Activated T-cell treated with anti-CD3 and anti-CD28 coated beads for 48 hours (primary cell): ENCODE data around the gene LMNTD2.
A peak's percentile ranks its signal among the peaks of the same experiment; 100 is the strongest.
"Not testable (repeated sequence)": the region's sequence is repeated elsewhere in the genome, so short reads cannot be mapped to it uniquely, and the experiment has no call there.

ENCODE experiments used
- DNase-seq: peaks from one replicate; pipeline ENCODE4 v3.0.0-alpha.2; 2020; ENCODE audit warnings: low read depth

Gene LMNTD2

GRCh38 chr11:586376-587316, 26.1 kb upstream of the LMNTD2 start:
- DNase-seq, result no peak

GRCh38 chr11:584287-584686, 23.7 kb upstream of the LMNTD2 start:
- DNase-seq, result no peak

- no peak for DNase-seq
Measured at GRCh38 chr11:581752-582151, 21.2 kb upstream of the LMNTD2 start.

GRCh38 chr11:581342-581741, 20.8 kb upstream of the LMNTD2 start:
- DNase-seq, result no peak

- DNase-seq, result no peak
Measured at GRCh38 chr11:579830-580601, 19.5 kb upstream of the LMNTD2 start.

- no peak for DNase-seq
Measured at GRCh38 chr11:578276-579035, 17.9 kb upstream of the LMNTD2 start.

- DNase-seq, result no peak
Measured at GRCh38 chr11:577611-577894, 17.0 kb upstream of the LMNTD2 start.

GRCh38 chr11:576811-577610, 16.5 kb upstream of the LMNTD2 start:
- DNase-seq, result no peak

- peak; percentile 89 for DNase-seq
Measured at GRCh38 chr11:575996-576768, 15.6 kb upstream of the LMNTD2 start, which contains the start of gene PHRF1. Gene PHRF1 (plus strand): TSS chr11:576470. CDS start chr11:581513, 5,043 bp downstream.

- DNase-seq, result no peak
Measured at GRCh38 chr11:575313-575995, 14.9 kb upstream of the LMNTD2 start.

- DNase-seq, result no peak
Measured at GRCh38 chr11:574632-575312, 14.2 kb upstream of the LMNTD2 start.

GRCh38 chr11:574031-574570, 13.6 kb upstream of the LMNTD2 start:
- DNase-seq, result not testable (repeated sequence)

- no peak for DNase-seq
Measured at GRCh38 chr11:573146-573759, 12.7 kb upstream of the LMNTD2 start.

GRCh38 chr11:571802-572185, 11.3 kb upstream of the LMNTD2 start:
- DNase-seq, result no peak

- DNase-seq, result no peak
Measured at GRCh38 chr11:569158-569885, 8.8 kb upstream of the LMNTD2 start.

GRCh38 chr11:568306-569157, 8.0 kb upstream of the LMNTD2 start:
- peak; percentile 98 for DNase-seq

- no peak for DNase-seq
Measured at GRCh38 chr11:567629-568292, 7.2 kb upstream of the LMNTD2 start.
